H1 (cell line): ENCODE results near the gene CRPPA. TPM values are rescaled to one million over a fixed set of nuclear protein-coding genes. Genes with fewer than 3 reads are reported as not detected.
A peak's percentile ranks its signal among the peaks of the same experiment; 100 is the strongest.

Experiments
- CTCF ChIA-PET: fragments of 300-600 bp; sonication (Branson Sonifier 250); formaldehyde crosslinking; loops from one replicate; lab custom pipeline; 2021; ENCODE audit not compliant: partially characterized antibody; lab: Charles Lee
- POLR2A ChIA-PET: fragments of 300-600 bp; sonication (Branson Sonifier 250); formaldehyde crosslinking; loops from one replicate; lab custom pipeline; 2021; ENCODE audit warnings: inconsistent platforms; ENCODE audit not compliant: partially characterized antibody; lab: Charles Lee
- DNase-seq, 2 experiments: peaks; one replicate each; pipeline versions ENCODE4 v3.0.0 to v3.0.0-alpha.2; 2010 to 2022; ENCODE audit warnings: low spot score in 2 of 2, low read depth in 1 of 2, mixed read lengths in 1 of 2
- FAIRE-seq: peaks from 2 replicates; lab custom pipeline; 2011; peaks lifted over from hg19 to GRCh38; lab: Jason Lieb, UNC
- H2AFZ ChIP-seq: 2 replicates; pipeline ENCODE4 v1.8.1; 2012; ENCODE audit warnings: low read length, inconsistent platforms
- H2AK5ac ChIP-seq: 2 replicates; pipeline ENCODE4 v1.6.1; 2013; ENCODE audit warnings: low read depth, low read length
- H2BK120ac ChIP-seq: replicated peaks from 2 replicates; pipeline ENCODE3; 2013; ENCODE audit warnings: low read depth, low read length, inconsistent platforms
- H2BK12ac ChIP-seq: 2 replicates; pipeline ENCODE4 v1.6.1; 2013; ENCODE audit warnings: low read depth, low read length
- H2BK15ac ChIP-seq: 2 replicates; pipeline ENCODE4 v1.6.1; 2013; ENCODE audit warnings: low read length
- H2BK20ac ChIP-seq: 2 replicates; pipeline ENCODE4 v1.6.1; 2013; ENCODE audit warnings: low read length
- H2BK5ac ChIP-seq: 2 replicates; pipeline ENCODE4 v1.6.1; 2013; ENCODE audit warnings: low read depth, low read length
- H3K14ac ChIP-seq: 2 replicates; pipeline ENCODE4 v1.6.1; 2013; ENCODE audit warnings: inconsistent platforms; ENCODE audit not compliant: insufficient read length
- H3K18ac ChIP-seq: 2 replicates; pipeline ENCODE4 v1.6.1; 2013; ENCODE audit warnings: low read length; ENCODE audit errors: extremely low read depth
- H3K23ac ChIP-seq: 2 replicates; pipeline ENCODE4 v1.6.1; 2013; ENCODE audit warnings: inconsistent platforms; ENCODE audit not compliant: insufficient read length
- H3K23me2 ChIP-seq: 2 replicates; pipeline ENCODE4 v1.6.1; 2013; ENCODE audit warnings: low read depth, low read length
- H3K27ac ChIP-seq: 2 replicates; pipeline ENCODE4 v1.6.1; 2011; ENCODE audit warnings: low read depth, low read length, inconsistent platforms
- H3K27me3 ChIP-seq, 4 experiments: replicated peaks in 1 of 4; 1 replicate in 1 of 4; 2 replicates in 3 of 4; pipeline versions ENCODE4 v1.6.1 to v1.8.1; 2011 to 2013; ENCODE audit warnings: low read length in 3 of 4, mild to moderate bottlenecking in 3 of 4, inconsistent platforms in 2 of 4, mixed read lengths in 2 of 4, moderate library complexity in 1 of 4; ENCODE audit not compliant: control insufficient read depth in 3 of 4, insufficient read depth in 3 of 4; ENCODE audit errors: extremely low read depth in 1 of 4
- H3K36me3 ChIP-seq, 4 experiments: 2 replicates each; pipeline versions ENCODE4 v1.6.1 to v1.8.1; 2011 to 2013; ENCODE audit warnings: mild to moderate bottlenecking in 4 of 4, low read length in 3 of 4, moderate library complexity in 2 of 4, control low read depth in 1 of 4, inconsistent platforms in 1 of 4; ENCODE audit not compliant: insufficient read depth in 4 of 4, control insufficient read depth in 2 of 4
- H3K4ac ChIP-seq: replicated peaks from 2 replicates; pipeline ENCODE3; 2013; ENCODE audit warnings: low read length, low read depth, mixed read lengths, inconsistent platforms; ENCODE audit not compliant: insufficient read length
- H3K4me1 ChIP-seq, 4 experiments: replicated peaks in 1 of 4; 1 replicate in 1 of 4; 2 replicates in 3 of 4; pipeline versions ENCODE4 v1.6.1 to v1.8.1; 2011 to 2013; ENCODE audit warnings: low read length in 3 of 4, inconsistent platforms in 2 of 4, mixed read lengths in 1 of 4; ENCODE audit not compliant: insufficient read depth in 4 of 4, control insufficient read depth in 3 of 4
- H3K4me2 ChIP-seq, 2 experiments: 2 replicates each; pipeline versions ENCODE4 v1.6.1 to v1.8.1; 2011 to 2013; ENCODE audit warnings: low read depth in 2 of 2, low read length in 2 of 2, control low read depth in 1 of 2, inconsistent platforms in 1 of 2, mild to moderate bottlenecking in 1 of 2; ENCODE audit not compliant: insufficient read depth in 1 of 2
- H3K4me3 ChIP-seq, 4 experiments: fragments of 200-600, 300-600 bp in 1 of 4; sonication (generic), shearing (Covaris generic), sonication (Bioruptor Twin) in 1 of 4; 2 replicates each; pipeline versions ENCODE4 v1.5.1 to v1.8.1; 2011 to 2016; ENCODE audit warnings: low read length in 4 of 4, low read depth in 3 of 4, control low read depth in 2 of 4, inconsistent platforms in 2 of 4, mild to moderate bottlenecking in 2 of 4, mixed read lengths in 1 of 4, moderate library complexity in 1 of 4; ENCODE audit not compliant: insufficient read depth in 2 of 4; ENCODE audit errors: extremely low read depth in 1 of 4
- H3K56ac ChIP-seq: replicated peaks from 2 replicates; pipeline ENCODE3; 2013; ENCODE audit warnings: low read depth, mild to moderate bottlenecking, mixed read lengths, low read length, inconsistent platforms; ENCODE audit not compliant: insufficient read length
- H3K79me1 ChIP-seq: 2 replicates; pipeline ENCODE4 v1.6.1; 2013; ENCODE audit warnings: low read depth, low read length, control low read depth
- H3K79me2 ChIP-seq, 2 experiments: 2 replicates each; pipeline versions ENCODE4 v1.6.1 to v1.8.1; 2012 to 2013; ENCODE audit warnings: low read length in 2 of 2, mild to moderate bottlenecking in 2 of 2, inconsistent platforms in 1 of 2; ENCODE audit not compliant: insufficient read depth in 2 of 2, control insufficient read depth in 1 of 2
- H3K9ac ChIP-seq, 4 experiments: replicated peaks in 1 of 4; 1 replicate in 1 of 4; 2 replicates in 3 of 4; pipeline versions ENCODE4 v1.6.1 to v1.8.1; 2011 to 2013; ENCODE audit warnings: low read depth in 3 of 4, low read length in 3 of 4, control low read depth in 2 of 4, mild to moderate bottlenecking in 2 of 4, moderate library complexity in 2 of 4, inconsistent platforms in 1 of 4; ENCODE audit errors: extremely low read depth in 1 of 4
- H3K9me3 ChIP-seq, 2 experiments: 2 replicates each; pipeline versions ENCODE4 v1.6.1 to v1.8.1; 2012 to 2013; ENCODE audit warnings: mild to moderate bottlenecking in 2 of 2, moderate library complexity in 2 of 2, control low read depth in 1 of 2, inconsistent platforms in 1 of 2, low read depth in 1 of 2, low read length in 1 of 2, mixed read lengths in 1 of 2; ENCODE audit not compliant: insufficient read depth in 2 of 2
- H4K20me1 ChIP-seq, 2 experiments: replicated peaks in 1 of 2; 2 replicates each; pipeline versions ENCODE3 to v1.8.1; 2011 to 2013; ENCODE audit warnings: inconsistent platforms in 2 of 2, low read length in 2 of 2, mild to moderate bottlenecking in 1 of 2; ENCODE audit not compliant: insufficient read depth in 2 of 2, control insufficient read depth in 1 of 2
- H4K5ac ChIP-seq: 2 replicates; pipeline ENCODE4 v1.6.1; 2013; ENCODE audit warnings: low read length, low read depth, mixed read lengths, inconsistent platforms; ENCODE audit not compliant: insufficient read length
- H4K8ac ChIP-seq: 2 replicates; pipeline ENCODE4 v1.8.0; 2013; ENCODE audit warnings: mild to moderate bottlenecking, moderate library complexity, low read length, inconsistent platforms; ENCODE audit not compliant: insufficient read depth; ENCODE audit errors: extremely low read depth
- H4K91ac ChIP-seq: replicated peaks from 2 replicates; pipeline ENCODE3; 2013; ENCODE audit warnings: low read length, mixed read lengths, inconsistent platforms; ENCODE audit not compliant: insufficient read length
- CEBPB ChIP-seq: IDR thresholded peaks from 2 replicates; pipeline ENCODE4 v1.6.1; 2012; ENCODE audit warnings: low read depth, low read length
- CREB1 ChIP-seq: IDR thresholded peaks from 2 replicates; pipeline ENCODE4 v1.6.1; 2012; ENCODE audit warnings: inconsistent platforms
- TAF1 ChIP-seq: IDR thresholded peaks from 2 replicates; pipeline ENCODE4 v1.6.1; 2011; ENCODE audit warnings: mild to moderate bottlenecking, low read depth, low read length
- YY1 ChIP-seq: IDR thresholded peaks from 2 replicates; pipeline ENCODE4 v1.6.1; 2011; ENCODE audit warnings: low read depth, mild to moderate bottlenecking, low read length
- WGBS, 2 experiments: shearing (Covaris generic) in 1 of 2; methylation state at CpG; one replicate each; pipeline versions ENCODE4 v1.1.6 to v1.1.7; 2013 to 2015; ENCODE audit warnings: low lambda C conversion rate in 2 of 2, mixed read lengths in 2 of 2, inconsistent platforms in 1 of 2, low coverage in 1 of 2, missing lambda C conversion rate in 1 of 2; ENCODE audit not compliant: insufficient replicate concordance in 2 of 2, insufficient coverage in 1 of 2, insufficient read length in 1 of 2; ENCODE audit errors: extremely low coverage in 1 of 2, missing lambda C conversion rate in 1 of 2; 5-methylcytosine and 5-hydroxymethylcytosine counted together
- polyA plus RNA-seq, 7 experiments: library from polyadenylated mRNA; depleted of rRNA in 3 of 7; stranded (reverse) in 5 of 7; unstranded in 2 of 7; fragments of >200 nt in 5 of 7; fragments of 200-250 nt in 2 of 7; gene quantifications; 1 replicate in 5 of 7; 2 replicates in 1 of 7; 4 replicates in 1 of 7; pipeline versions ENCODE4 v1.2.1 to v1.2.3, GENCODE V29; 2011 to 2013; ENCODE audit warnings: missing spikeins in 2 of 7, mixed read lengths in 2 of 7
- total RNA-seq: library from RNA; stranded (reverse); fragmentation: NEBNext Ultra II Directional; extraction: Animal tissue kit (Norgen Biotek cat#: 25700); gene quantifications from 2 replicates; pipeline ENCODE4 v1.2.1, GENCODE V29; 2021
- TF ChIP-seq, protein P1 (sequence below): IDR thresholded peaks from 2 replicates; pipeline ENCODE4 v1.6.1; 2011; ENCODE audit warnings: low read length, improper control_type of control experiment

CRPPA gene
- total and polyA plus RNA-seq, 2 of the 8 experiments (the other 6 are each of a cell fraction or from before 2014, with no cell fraction given): 0.23 to 0.39 TPM

DNA sequence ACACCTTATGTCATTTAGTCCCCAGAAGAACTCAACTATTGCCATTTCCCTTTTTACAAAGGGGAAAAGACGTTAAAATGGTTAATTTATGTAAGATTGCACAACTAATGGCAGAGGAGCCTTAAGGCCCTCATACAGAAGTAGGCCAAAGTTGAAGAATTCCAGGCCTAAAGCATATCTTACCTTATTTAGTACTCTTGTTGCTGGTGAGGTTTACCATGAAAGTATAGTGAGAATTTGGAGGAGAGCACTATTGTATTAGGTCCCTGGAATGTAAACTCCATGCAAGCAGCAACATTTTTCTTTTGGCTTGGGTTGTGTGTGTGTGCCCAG is 731 bp upstream of the CRPPA start:
- no peaks in the 10 kb centered on the region for H3K36me3 ChIP-seq
- H3K23ac ChIP-seq: no peak overlapping the region
- peaks cover 0 to 5% (median 2%) of the 10 kb centered on the region in 4 experiments; a peak in 1 of 7 replicates for H3K4me1 ChIP-seq
- POLR2A ChIA-PET: interaction anchor here (0.6 kb wide), 1 partner anchor 1498 kb away, joined by 3 read pairs; no protein-coding TSS in a partner anchor
- no peak overlapping the region for H3K9ac ChIP-seq
- no peak overlapping the region for H4K91ac ChIP-seq
- H3K18ac ChIP-seq: no peak overlapping the region
- no peak overlapping the region for H3K27ac ChIP-seq
- no peak overlapping the region for H4K5ac ChIP-seq
- peaks cover 15% of the 10 kb centered on the region for H3K23me2 ChIP-seq
- no peak overlapping the region for H3K56ac ChIP-seq
- no peak overlapping the region for H3K14ac ChIP-seq
- H2BK15ac ChIP-seq: no peak overlapping the region
- no peak overlapping the region for H2BK5ac ChIP-seq
- H3K4me2 ChIP-seq: peak overlapping the region in 1 of 2 experiments; percentile 88; a peak in 1 of 4 replicates
- H3K27me3 ChIP-seq: peaks cover 0 to 10% (median 4%) of the 10 kb centered on the region in 4 experiments; a peak in 3 of 7 replicates
- H2BK120ac ChIP-seq: no peak overlapping the region
- TF ChIP-seq TAF1 (no peak), CEBPB (peak; percentile 45; the same call in 1 of the 2 replicates), CREB1 (no peak), YY1 (no peak)
- TF ChIP-seq, protein P1, sequence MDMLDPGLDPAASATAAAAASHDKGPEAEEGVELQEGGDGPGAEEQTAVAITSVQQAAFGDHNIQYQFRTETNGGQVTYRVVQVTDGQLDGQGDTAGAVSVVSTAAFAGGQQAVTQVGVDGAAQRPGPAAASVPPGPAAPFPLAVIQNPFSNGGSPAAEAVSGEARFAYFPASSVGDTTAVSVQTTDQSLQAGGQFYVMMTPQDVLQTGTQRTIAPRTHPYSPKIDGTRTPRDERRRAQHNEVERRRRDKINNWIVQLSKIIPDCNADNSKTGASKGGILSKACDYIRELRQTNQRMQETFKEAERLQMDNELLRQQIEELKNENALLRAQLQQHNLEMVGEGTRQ: no peak
- H2BK20ac ChIP-seq: no peak overlapping the region
- 70% methylated on average over 1 of the region's 1 CpG; no CpG with 5 or more reads in 1 of the 2 experiments for WGBS, 2 experiments
- H3K79me1 ChIP-seq: no peaks in the 10 kb centered on the region
- no peak overlapping the region for H2BK12ac ChIP-seq
- H3K9me3 ChIP-seq: no peaks in the 10 kb centered on the region
- peak overlapping the region in 1 of 4 experiments; percentile 81; a peak in 2 of 8 replicates for H3K4me3 ChIP-seq
- H4K20me1 ChIP-seq: no peaks in the 10 kb centered on the region
- no peak overlapping the region for H2AFZ ChIP-seq
- H2AK5ac ChIP-seq: no peak overlapping the region
- H3K4ac ChIP-seq: no peak overlapping the region
- H4K8ac ChIP-seq: no peak overlapping the region
- CTCF ChIA-PET: interaction anchor here (1.2 to 6.6 kb wide), 3 partner anchors 12 to 142 kb away, joined by 3 to 40 read pairs (median 12); no protein-coding TSS in a partner anchor
- H3K79me2 ChIP-seq: no peaks in the 10 kb centered on the region
- FAIRE-seq (no peak), DNase-seq (no peak)
